GM18517 (cell line): ENCODE data around the gene FBXO46.
"Not testable (repeated sequence)": the region's sequence is repeated elsewhere in the genome, so short reads cannot be mapped to it uniquely, and the experiment has no call there.

Experiments
- ATAC-seq: cut with Tn5 transposase; IDR thresholded peaks from one replicate; pipeline ENCODE4 v1.9.1; 2021; ENCODE audit warnings: mild to moderate bottlenecking, moderate library complexity; ENCODE audit not compliant: unreplicated experiment

The FBXO46 gene

DNA sequence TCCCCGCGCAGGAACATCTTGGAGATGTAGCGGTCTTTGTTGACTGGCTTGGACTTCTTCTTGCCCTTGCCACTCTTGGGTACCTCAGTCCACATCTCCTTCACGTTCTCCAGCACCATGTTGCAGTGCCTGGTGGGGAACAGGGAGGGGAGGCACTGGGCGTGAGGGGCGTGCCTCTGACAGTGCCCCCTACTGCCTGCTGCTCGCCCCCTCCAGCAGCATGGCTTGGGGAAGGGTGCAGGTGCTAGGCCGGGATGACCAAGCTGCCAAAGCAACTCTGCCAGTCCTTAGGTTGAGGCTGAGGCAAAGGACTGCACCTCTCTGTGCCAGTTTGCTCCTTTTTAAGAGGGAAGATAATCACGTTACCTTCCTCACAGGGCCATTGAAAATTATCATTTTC lies 43.1 kb downstream of the FBXO46 start:
- no peak for ATAC-seq

DNA sequence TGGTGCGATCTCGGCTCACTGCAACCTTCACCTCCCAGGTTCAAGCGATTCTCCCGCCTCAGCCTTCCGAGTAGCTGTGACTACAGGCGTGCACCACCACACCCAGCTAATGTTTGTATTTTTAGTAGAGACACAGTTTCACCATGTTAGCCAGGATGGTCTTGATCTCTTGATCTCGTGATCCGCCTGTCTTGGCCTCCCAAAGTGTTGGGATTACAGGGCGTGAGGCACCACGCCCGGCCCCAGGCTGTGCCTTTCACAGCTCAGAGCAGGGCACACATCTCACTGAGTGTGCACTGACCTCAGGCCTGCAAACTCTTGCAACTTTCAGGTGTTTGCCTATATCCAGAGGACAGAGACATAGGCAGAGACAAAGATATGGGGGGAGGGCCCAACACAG lies 45.7 kb downstream of the FBXO46 start:
- not testable (repeated sequence) for ATAC-seq

- ATAC-seq = no peak
These were observed 47.8 kb downstream of the FBXO46 start for GRCh38 chr19:45682908-45683307.

DNA sequence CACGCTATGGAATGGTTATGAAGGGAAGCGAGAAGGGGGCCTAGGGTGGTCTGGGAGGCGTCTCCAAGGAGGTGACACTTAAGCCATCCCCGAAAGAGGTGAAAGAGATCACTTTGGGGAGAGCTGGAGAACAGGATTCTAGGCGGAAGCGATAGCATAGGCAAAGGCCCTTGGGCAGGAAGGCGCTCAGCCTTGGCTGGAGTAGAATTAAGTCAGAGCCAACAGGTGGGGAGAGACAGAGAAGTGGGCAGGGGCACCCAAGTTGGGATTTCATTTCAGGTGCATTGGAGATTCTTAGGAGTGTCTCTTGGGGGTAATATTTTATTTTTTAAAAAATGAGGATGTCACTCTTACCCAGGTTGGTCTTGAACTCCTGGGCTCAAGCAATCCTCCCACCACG lies 48.6 kb downstream of the FBXO46 start:
- ATAC-seq = no peak

- peak; percentile 59 for ATAC-seq
These were observed 49.2 kb downstream of the FBXO46 start for GRCh38 chr19:45681391-45682015.

- no peak for ATAC-seq
These were observed 53.1 kb downstream of the FBXO46 start for GRCh38 chr19:45677351-45678230.

DNA sequence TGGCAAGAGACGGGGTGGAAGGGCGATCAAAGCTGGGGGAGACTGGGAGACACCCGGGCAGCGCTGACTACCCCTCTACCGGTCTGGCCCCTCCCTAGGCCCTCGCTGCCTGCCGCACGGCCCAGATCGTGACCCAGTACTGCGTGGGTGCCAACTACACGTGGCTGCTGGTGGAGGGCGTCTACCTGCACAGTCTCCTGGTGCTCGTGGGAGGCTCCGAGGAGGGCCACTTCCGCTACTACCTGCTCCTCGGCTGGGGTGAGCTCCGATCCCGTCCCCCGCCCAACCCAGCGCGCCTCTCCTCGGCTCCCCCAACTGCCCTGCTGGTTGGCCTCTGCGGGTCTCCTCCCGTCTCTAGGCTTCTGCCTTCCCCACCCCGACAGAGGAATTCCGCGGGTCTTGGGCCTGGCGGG lies 53.8 kb downstream of the FBXO46 start:
- no peak for ATAC-seq

DNA sequence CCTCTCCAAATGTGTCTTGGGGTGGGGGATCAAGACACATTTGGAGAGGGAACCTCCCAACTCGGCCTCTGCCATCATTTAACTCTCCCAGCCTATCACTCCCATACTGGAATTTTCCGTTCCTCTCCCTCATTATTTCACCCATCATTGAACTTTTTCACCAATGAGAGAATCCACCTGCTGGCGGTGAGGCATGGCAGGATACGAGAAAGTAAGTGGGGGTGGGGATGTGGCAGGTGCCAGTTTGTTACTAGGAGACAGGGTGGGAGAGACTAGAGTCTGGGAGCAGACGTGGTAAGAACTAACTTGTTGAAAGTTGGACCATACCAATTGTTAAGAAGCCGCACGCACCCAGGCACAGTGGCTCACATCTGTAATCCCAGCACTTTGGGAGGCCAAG lies 55.8 kb downstream of the FBXO46 start:
- no peak for ATAC-seq

- ATAC-seq = no peak
These were observed 59.8 kb downstream of the FBXO46 start for GRCh38 chr19:45670670-45671453.

- no peak for ATAC-seq
These were observed 62.3 kb downstream of the FBXO46 start for GRCh38 chr19:45668342-45668871.

GRCh38 chr19:45667620-45668341 lies 62.9 kb downstream of the FBXO46 start, which contains the start of gene GIPR:
Gene GIPR (plus strand): TSS chr19:45668221. CDS start chr19:45669521, 1,300 bp downstream.
- no peak for ATAC-seq

DNA sequence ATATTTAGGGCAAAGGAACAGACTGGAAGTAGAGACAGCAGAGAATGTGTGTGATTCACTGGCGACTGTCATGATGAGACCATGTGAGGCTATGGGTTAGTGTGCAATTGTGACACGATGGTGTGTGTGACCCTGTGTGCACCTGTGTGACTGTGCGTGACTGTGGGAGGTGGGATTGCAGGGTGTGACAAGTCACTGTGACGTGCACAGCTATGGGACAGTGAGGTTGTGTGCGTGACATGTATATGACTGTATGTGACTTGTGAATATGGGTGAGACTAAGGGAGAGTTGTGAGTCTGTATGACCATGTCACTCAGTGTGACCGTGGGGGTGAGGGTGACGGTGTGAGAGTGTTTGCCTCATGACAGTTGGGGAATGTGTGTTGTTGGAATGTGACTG lies 66.1 kb downstream of the FBXO46 start:
- no peak for ATAC-seq

DNA sequence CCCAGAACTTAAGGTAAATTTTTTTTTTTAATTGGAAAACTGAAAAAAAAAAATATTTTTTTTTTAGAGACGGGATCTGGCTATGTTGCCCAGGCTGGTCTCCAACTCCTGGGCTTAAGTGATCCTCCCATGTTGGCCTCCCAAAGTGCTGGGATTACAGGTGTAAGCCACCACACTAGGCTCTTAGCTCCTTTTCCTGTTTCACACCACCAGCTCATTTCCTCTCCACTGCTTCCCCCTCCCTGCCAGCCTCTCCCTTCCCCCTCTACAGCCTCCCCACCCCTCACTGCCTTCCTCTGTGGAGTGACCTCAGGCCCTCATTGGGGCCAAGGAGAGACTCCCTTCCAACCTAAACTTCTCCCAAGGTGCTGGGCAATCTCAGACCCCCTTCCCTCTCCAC lies 66.9 kb downstream of the FBXO46 start:
- no peak for ATAC-seq

GRCh38 chr19:45660636-45661035 lies 70.1 kb downstream of the FBXO46 start:
- ATAC-seq = no peak
